ENCODE measurements around the gene LCNL1.

- TF ChIP-seq POLR2AphosphoS5 (IDR thresholded peaks at IDR 0.05; ENCODE audit: borderline replicate concordance, low read depth, low read length) (no peak), EZH2 (IDR thresholded peaks at IDR 0.05) (no peak)
Observed at GRCh38 chr9:136964171-136964689, 18.6 kb upstream of the LCNL1 start.
